Pons (tissue), 1 donor: ENCODE measurements around the gene DHCR24.

Source experiments
- DNase-seq: peaks from one replicate; pipeline ENCODE4 v3.0.0-alpha.2; 2016; ENCODE audit warnings: low spot score

DHCR24 gene

DNA sequence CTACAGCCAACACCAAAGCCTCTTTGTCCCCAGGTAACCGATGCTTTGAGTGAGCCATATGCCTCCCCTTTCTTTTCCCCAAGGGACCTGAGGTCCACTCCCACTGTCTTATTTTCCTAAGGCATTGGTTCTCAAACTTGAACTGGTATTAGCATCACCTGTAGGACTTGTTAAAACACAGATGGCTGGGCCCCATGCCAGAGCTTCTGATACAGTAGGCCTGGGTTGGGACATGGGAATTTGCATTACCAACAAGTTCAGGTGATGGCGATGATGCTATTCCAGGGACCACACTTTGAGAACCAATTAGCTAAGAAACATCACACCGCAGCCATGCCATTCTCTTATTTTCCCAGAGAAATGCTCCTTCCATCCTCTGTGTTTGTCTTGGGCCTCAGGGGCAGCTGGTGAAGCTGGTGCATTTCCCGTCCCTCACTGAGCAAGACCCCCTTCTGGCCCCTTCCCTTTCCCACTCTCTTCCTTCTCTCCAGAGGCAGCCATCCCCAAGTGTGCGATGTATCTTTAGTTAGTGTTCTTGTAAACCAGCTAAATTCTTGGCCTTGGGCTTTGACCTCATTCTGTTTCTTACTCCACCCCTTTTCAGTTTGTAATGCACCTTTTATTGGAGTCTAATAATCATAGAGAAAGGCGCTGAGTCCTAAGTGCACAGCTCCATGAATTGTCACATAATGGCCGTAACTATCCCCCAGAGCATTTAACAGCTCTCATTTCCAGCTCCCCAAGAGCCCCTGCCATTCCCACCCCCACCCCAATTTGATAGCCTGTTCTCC, 71.7 kb downstream of the DHCR24 start:
- no peak for DNase-seq

DNA sequence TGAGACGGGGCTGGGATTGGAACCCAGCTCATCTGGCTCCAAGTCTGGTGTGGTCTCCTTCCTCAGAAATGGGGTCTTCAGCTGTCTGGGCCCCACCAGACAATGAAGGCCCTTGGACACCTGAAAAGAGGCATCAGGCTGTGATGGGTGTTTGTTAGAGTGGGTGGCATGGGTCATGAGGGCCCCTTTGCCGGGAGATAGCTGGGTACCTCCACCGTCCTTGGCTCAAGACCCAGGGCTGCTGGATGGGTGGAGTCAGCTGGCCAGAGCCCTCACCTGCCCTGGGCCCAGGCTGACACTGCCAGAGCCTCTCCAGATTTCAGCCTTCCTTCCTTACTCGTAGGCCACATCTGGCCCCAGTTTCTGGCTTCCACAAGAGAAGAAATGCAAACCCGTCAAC, 72.4 kb downstream of the DHCR24 start:
- no peak for DNase-seq

DNA sequence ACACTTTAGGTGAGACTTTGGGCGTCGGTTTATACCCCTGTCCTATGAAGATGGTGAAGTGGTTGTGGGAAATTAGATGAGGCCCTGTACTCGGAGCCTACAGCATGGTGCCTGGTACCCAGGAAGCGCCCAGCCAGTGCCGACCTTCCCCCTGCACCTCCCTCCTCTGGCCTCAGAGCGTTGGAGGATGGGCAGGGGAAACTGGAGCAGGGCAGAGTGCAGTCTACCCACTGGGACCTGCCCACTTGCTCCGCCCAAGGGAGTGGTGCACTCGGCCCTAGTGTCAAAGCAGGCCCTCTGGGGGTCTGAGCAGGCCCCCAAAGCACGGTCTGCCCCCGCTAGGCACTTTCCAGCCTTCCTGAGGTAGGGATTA, 72.9 kb downstream of the DHCR24 start:
- DNase-seq, result no peak

DNA sequence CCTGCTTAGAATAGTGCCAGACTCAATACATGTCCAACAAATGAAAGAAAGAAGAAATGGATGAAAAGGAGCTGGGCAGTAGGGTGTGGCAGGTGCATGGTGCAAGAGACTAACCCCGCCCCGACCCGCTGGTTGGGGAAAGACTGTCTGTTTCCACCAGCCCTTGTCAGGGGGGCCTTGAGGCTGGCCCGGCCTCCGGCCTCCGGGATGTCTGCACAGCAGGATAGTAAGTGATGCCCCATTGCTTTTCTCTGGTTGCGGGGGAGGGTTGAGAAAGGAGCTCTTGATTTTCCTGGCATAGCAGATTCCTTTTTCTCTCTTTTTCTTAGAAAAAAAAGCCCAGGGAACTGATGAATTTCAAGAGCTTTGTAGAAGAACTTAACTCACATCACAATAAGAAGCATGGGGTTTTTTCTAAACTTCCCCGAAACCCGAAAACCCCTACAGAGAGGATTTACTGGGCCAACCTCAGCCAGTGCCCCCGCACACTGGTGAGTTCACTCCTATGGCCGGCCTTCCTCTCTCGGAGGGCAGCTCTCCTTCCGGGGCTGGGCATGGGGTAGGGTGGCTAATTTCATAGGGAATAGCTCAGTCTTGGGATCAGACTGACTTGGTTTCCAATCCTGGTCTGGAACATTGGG, 73.4 kb downstream of the DHCR24 start:
- DNase-seq, result no peak

DNA sequence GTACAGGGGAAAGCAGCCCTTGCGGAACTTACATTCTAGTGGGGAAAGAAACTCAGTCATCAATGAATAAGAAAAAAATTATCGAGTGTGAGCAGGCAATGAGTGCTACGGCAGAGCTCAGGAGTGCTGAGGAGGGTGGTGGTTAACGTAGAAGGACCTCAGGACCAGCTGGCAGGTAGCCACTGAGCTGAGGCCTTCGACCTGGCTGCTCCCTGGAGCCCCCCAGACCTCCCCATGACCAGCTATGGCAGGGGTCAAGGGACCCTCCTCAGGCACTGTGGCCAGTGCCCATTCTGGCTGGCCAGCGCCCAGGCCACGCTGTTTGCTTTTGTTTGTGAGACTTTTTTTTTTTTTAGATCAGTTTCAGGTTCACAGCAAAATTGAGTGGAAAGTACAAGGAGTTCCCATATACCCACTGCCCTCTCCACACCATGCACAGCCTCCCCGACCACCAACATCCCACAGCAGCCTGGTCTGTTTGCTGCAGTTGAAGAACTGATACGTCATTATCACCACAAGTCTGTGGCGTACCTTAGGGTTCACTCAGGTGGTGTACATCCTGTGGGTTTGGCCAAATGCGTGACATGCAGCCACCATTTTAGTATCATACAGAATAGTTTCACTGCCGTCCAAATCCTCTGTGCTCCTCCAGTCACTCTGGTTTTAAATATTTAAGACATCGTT, 74.1 kb downstream of the DHCR24 start:
- DNase-seq, result no peak

DNA sequence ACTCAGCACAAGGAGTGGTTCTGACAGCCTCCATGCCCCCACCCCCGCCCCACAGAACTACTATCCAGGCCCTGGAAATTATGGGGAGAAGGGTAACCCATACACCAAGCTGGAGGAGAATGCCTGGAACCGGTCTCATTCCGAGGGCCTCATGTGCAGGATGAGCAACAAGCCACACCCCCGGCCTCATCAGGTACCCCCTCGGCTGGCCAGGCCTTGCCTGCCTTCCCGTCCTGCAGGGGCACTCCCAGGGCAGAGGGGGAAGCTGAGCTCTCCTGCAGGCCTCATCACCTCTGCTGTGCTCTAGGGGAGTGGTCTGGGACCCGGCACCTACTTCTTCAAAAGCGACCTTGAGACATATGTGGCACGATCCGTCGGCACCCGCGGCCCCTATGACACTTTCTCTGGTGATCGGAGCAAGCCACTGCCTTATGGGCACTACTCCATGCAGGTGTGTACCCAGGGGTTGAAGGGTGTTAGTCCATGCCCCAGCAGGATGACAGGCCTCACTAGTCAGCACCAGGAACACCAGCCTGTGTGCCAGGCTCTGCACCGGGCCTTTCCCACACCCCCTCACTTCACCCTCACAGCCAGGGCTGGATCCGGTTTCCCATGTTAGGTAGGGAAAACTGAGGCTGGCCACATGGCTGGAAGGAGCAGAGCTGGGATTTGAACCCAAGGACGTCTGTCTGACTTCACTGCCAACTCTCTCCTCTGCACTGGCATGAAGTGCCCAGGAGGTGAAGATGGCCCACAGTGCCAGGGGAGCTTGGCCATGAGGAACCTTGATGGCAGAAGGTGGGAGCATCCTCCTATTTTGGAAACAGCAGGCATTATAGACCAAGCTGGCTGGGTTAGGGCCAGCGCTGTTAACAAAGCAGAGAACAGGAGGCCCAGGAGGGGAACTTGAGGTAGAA, 75.0 kb downstream of the DHCR24 start:
- DNase-seq, result no peak

DNA sequence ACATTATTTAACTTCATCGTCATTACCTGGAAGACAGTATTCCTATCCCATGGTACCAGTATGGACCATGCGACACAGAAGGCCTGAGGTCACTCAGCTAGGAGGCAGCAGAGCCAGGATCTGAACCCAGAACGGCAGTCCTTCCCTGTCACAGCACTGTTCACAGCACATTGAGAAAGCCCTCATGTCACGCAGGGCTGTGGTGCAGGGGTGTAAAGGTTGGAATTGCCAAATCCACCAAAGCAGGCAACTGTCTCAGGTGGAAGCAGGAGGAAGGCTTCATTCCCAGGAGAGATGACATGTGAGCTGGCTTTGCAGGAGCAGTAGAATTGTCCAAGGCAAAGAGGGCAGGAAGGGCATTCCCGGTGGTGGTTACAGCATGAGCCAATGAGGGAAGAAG, 75.9 kb downstream of the DHCR24 start:
- no peak for DNase-seq

DNA sequence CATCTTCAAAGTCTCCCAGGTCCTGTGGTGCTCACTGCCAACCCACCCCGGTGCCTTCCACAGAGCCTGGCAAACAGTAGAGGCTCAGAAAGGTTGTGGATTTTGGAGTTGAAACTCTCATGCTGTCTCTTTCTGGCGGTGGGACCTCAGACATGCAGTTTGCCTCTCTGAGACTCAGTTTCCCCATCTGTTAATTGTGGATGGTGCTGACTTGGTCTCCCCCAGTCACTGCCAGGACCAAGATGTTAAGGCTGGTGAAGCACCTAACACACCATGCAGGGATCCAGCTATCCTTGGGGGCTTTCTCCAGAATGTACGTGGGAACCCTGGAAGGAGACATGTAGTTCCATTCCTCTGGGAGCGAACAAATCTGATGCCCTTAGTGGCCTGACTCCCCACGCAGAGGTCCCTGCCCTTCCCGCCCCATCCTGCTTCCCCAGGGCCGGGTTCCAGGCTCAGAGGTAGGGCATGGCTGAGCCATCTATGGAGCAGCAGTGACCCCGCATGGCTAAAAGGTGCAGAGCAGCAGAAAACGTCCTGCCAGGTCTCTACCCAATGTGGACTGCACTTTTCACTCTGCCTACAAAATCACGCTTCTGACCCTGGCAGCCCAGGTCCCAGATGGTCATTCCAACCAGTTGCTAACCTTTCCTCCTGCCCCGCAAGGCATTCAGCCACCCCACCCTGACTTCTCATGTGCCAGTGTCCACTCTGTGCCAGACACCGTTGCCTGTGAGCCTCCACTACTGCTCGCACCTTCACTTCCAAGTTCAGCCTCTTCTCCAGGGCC, 76.6 kb downstream of the DHCR24 start:
- peak; percentile 31 for DNase-seq

DNA sequence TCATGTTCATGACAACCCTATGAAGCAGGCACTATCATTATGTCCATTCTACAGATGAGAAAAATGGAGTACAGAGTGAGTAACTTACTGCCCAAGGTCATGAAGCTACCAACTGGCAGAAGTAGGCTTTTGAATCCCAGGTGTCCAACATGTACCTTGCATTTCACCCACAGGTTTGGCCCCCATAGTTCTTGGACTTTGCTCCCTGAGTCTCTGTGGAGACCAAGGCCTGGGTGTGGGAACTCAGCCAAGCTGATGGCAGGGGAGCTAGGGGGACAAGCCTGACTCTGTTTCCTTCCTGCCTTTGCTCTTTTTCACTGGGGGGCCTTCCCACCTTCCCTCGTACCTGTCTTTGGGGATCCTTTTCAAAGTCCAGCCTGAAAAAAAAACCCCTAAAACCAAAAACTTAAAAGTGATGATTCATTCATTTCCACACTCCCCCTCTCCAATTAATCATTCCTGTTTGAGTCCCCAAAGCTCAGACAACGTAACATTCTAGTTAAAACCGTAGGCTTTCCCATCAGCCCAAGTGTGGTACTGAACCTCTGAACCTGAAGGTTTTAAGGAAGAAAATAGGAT, 77.4 kb downstream of the DHCR24 start:
- no peak for DNase-seq

DNA sequence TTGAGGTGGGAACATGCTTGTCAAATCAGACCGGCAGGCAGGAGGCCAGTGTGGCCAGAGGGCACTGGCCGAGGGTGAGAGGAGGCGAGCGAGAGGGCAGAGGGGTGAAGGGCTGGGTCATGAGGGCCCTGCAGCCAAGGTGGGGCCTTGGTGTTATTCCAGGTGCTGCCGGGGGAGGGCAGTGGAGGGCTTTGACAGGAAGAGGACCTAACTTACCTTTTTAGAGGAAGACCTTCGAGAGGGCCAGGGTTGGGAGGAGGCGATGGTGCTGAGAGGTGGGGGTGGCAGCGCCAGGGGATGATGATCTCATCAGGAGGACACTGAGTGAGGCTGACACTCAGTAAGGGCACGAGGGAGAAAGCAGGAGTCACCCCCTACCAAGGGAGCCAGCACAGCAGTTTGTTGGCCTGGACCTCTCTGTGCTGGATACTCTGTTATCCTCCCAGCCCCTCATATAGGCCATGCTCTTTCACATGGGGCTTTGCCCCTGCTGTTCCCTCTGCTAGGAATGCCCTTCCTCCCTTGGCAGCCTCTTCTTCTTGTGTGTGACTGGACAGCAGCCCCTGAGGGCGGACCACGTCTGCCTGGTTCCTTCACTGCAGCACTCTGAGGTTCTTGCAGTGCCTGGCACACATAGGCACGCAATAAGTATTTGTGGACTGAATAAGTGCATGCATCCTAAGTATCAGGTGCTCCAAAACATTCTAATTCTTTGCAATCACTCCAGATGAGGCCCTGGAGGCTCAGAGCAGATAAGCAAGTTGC, 78.4 kb downstream of the DHCR24 start:
- DNase-seq, result no peak

DNA sequence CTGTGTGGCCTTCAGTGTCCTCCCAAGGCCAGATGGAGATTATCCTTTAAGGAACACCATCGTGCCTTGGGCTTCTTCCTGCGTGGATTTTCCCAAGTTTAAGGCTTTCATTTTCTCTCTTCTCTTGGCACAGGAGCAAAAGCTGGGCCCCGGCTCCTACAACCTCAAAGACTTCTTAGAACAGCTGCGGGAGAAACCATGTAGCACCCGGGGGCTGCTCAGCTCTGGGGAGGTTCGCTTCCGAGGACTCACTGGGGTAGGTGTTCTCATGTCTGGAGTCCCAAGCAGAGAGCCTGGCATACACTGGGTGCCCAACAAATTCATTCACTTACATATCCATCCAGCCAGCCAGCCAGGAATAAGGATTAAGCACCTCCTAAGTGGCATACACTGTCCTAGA, 79.2 kb downstream of the DHCR24 start:
- no peak for DNase-seq

DNA sequence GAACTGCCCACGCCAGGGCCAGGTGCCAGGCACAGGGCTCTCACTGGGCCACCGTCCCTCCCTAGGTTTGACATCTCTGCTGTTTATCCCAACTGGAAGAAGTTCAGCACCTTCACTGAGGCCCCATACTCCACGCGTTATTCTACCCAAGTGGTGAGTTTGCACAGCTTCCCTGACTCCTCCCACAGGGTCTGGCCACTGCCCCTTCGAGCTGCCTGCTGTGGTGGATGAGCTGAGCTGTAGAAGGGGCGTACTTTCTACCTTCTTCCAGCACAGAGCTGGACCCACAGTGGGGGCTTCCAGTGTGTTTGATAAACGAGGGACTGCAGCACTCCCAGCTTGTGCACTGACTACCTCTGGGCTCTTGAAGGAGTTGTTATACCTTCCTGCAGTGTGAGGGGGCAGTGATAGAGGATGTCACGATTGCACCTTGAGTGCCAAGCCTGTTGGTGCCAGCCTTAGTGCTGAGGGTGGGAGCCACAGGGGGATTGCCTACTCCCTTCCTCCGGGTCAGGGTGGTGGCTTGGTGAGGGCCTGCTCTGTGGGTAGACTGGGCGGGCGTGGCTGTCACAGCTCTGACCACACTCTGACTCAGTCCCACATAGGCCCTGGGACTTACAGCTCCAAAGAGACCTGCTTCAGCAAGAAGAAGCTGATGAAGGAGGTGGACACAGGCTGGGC, 79.9 kb downstream of the DHCR24 start:
- DNase-seq, result no peak

DNA sequence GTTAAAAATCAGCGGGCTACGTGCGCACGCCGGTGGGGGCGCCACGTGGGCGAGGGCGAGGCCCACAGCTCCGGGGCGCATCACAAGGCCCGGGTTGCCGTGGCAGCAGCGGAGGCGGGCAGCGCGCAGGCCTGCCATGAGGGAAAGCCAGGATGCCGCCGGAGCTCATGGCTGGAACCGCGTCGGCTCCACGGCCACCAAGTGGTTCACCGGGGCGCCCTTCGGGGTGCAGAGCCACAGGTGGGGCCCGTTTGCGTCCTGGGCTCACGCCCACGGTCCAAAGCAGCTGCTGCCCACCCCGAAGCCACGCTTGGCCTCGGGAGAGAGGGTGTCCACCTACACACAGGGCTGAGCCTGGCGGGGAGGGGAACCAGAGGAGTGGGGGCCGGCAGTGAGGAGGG, 81.0 kb downstream of the DHCR24 start:
- DNase-seq, result no peak

DNA sequence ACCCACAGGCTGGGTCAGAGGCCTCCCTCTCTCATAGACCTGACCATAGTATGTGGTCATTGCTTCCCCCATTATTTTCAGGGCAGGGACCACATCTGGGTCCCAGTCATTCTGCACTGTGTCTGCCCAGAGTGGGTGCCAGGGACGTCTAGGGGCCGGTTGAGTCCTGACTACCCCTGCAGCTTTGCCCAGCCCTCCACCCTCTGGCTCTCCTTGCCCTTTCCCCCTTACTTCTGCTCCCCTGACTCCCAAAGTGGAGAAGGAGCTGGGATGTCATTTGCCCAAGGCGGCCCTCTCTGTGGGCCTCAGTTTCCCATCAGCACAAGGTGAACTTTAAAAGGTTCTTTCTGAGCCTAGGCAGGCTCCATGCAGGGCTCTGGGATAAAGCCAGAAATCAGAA, 81.5 kb downstream of the DHCR24 start:
- no peak for DNase-seq

DNA sequence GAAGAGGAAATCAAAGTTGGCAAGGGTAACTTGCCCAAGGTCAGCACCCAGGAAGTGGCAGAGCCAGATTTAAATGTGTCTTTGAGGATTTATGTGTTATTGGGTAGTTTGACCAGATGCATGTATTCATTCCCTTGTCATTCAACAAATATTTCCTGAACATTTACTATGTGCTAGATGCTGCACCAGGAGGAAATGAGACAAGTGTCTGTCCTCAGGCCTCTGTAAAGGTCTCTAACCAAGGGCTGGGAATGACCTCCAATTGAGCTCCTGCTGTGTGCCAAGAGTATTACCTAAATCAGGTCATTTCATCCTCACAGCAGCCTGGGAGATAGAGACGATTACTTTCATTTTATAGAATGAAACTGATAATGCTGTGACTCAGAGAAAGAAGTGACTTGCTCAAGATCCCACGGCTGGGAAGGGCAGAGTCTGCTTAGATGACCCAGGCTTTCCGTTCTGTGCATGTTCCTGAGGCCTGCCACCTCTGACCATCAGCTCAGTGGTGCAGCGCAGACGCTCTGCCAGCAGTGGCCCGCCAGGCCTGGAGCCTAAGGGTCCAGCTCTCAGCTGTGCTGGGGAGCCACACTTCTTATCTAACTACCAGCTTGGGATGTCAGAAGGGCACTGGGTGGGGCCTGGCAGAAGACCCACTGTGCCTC, 82.4 kb downstream of the DHCR24 start:
- DNase-seq, result no peak

DNA sequence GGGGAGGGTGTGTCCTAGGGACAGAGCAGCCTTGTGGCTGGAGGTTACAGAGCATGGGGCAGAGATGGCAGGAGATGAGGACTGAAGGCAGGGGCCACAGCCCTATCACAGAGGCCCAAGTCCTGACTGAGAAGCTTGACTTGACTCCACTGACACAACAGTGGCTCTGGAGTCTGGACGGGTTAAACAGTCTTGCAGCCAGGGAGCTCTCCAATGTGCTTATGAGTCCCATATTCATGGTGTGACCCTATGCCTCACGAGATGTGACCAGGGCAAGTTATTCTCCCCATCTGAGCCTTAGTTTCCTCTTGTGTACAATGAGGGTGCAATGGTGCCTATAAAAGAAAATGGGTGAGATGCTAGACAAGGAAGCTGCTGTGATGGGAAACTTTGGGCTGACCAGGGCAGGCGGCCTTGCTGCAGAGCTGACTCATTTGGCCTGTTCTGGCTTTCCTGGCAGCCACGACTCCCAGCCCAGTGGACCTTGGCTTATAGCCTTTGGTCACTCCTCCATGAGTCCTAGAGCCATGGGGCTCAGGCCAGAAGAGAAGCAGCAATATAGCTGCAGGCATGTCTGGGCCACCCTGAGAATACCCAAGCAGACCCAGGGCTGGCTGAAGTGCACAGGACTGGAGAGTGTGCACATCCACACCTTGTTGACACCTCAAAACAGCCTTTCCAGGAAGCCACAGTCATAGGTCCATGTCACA, 83.1 kb downstream of the DHCR24 start:
- DNase-seq, result no peak

DNA sequence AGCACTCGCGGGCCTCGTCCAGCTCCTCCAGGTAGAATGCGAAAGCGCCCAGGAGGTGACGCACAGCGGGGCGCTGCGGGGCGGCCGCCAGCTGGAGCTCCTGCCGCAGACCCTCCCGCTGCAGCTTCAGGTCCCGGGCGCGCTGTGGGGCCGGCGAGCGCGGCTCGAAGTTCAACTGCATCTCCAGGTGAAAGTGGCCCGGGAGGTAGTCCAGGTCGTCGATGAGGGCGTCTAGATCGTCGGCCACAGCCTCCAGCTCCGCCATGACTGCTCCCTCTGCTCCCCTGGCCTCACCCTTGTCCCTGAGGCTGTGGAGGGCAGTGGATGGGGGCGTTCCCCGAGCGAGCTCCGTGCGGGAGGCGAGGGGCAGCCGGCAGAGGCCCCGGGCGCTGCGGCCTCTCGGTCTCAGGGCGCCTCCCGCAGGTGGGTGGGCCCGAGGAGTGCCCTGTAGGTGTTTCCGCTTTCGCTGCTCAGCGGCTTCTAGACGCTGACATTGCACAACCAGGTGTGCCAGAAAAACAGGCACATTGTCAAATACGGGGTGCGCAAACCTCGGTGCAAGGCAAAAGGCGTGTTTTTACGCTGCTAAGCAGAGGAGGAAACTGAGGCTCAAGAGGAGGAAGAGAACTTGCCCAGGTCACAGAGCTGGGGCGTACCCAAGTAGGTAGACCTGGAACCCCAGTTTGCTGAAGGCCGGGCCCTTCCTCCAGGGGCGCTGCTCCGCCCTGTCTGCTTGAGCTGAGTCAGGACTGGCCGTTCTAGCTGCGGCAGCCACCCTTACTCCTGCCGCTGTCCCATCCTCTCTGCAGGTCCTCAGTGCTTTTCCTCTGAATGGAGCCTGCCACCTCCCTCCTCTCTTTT, 85.9 kb downstream of the DHCR24 start, which contains the start of gene TTC22:
TSS of gene TTC22 (minus strand) at position 425 of the 861 bp plus-strand sequence. CDS start at position 265, 160 bp downstream.
- DNase-seq, result no peak
